ENCODE measurements around the gene ANKS3. TPM values are rescaled to one million over a fixed set of nuclear protein-coding genes. Genes with fewer than 3 reads are reported as not detected.
A peak's percentile ranks its signal among the peaks of the same experiment; 100 is the strongest.

The ANKS3 gene
- total RNA-seq, 1 donor from 2014 or later: 26.1 TPM

GRCh38 chr16:4687946-4688673 is 46.0 kb downstream of the ANKS3 start:
- DNase-seq (ENCODE audit: low spot score in 2 of 2) (no peak), FAIRE-seq (no peak)

- DNase-seq (ENCODE audit: low spot score in 2 of 2) (no peak), FAIRE-seq (no peak)
These were observed 46.7 kb downstream of the ANKS3 start for GRCh38 chr16:4687416-4687815.

- FAIRE-seq (no peak), DNase-seq (ENCODE audit: low spot score in 2 of 2) (no peak)
These were observed 47.4 kb downstream of the ANKS3 start for GRCh38 chr16:4686497-4687210.

GRCh38 chr16:4685776-4686496 is 48.1 kb downstream of the ANKS3 start:
- no peak for DNase-seq (ENCODE audit: low spot score in 2 of 2)
- FAIRE-seq: no peak

GRCh38 chr16:4685292-4685691 is 48.8 kb downstream of the ANKS3 start:
- no peak for FAIRE-seq
- no peak for DNase-seq (ENCODE audit: low spot score in 2 of 2)

- DNase-seq (ENCODE audit: low spot score in 2 of 2) (no peak), FAIRE-seq (no peak)
These were observed 49.3 kb downstream of the ANKS3 start for GRCh38 chr16:4684763-4685162.

GRCh38 chr16:4684058-4684715 is 49.9 kb downstream of the ANKS3 start:
- no peak for FAIRE-seq
- DNase-seq (ENCODE audit: low spot score in 2 of 2): no peak

- FAIRE-seq (no peak), DNase-seq (ENCODE audit: low spot score in 2 of 2) (no peak)
These were observed 50.6 kb downstream of the ANKS3 start for GRCh38 chr16:4683255-4684057.

- DNase-seq (ENCODE audit: low spot score in 2 of 2) (peak; percentile 67 to 68), FAIRE-seq (no peak)
These were observed 51.3 kb downstream of the ANKS3 start for GRCh38 chr16:4682616-4683254.

GRCh38 chr16:4682084-4682591 is 51.9 kb downstream of the ANKS3 start:
- DNase-seq (ENCODE audit: low spot score in 2 of 2) (no peak), FAIRE-seq (no peak)

- no peak for FAIRE-seq
These were observed 52.5 kb downstream of the ANKS3 start for GRCh38 chr16:4681471-4682083.

GRCh38 chr16:4680673-4681470 is 53.2 kb downstream of the ANKS3 start:
- DNase-seq (ENCODE audit: low spot score in 2 of 2) (no peak), FAIRE-seq (no peak)

More at GRCh38 chr16:4681471-4682083, 52.5 kb downstream of the ANKS3 start:
- DNase-seq (ENCODE audit: low spot score in 2 of 2): no peak

GRCh38 chr16:4679850-4680636 is 54.0 kb downstream of the ANKS3 start:
- DNase-seq (ENCODE audit: low spot score in 2 of 2) (peak in 1 of 2 donors; percentile 59), FAIRE-seq (no peak)

GRCh38 chr16:4679156-4679849 is 54.8 kb downstream of the ANKS3 start:
- FAIRE-seq (no peak), DNase-seq (ENCODE audit: low spot score in 2 of 2) (no peak)

GRCh38 chr16:4678596-4678995 is 55.5 kb downstream of the ANKS3 start:
- FAIRE-seq (no peak), DNase-seq (ENCODE audit: low spot score in 2 of 2) (no peak)

GRCh38 chr16:4677994-4678393 is 56.1 kb downstream of the ANKS3 start:
- FAIRE-seq (no peak), DNase-seq (ENCODE audit: low spot score in 2 of 2) (no peak)

- no peak for FAIRE-seq
These were observed 56.7 kb downstream of the ANKS3 start for GRCh38 chr16:4677390-4677789.

More at GRCh38 chr16:4677390-4677789, 56.7 kb downstream of the ANKS3 start:
- no peak for DNase-seq (ENCODE audit: low spot score in 2 of 2)
